Skin epidermis (tissue), 12 donors: Measurements from ENCODE around the gene MBOAT1.

Experiments used
- H3K27ac ChIP-seq, 21 experiments: fragments of 200-600 bp; sonication (generic) in 11 of 21; one replicate each; pipeline ENCODE4 v1.5.0; 2020; ENCODE audit warnings: mild to moderate bottlenecking in 3 of 21, inconsistent platforms in 2 of 21, moderate library complexity in 2 of 21
- H3K4me3 ChIP-seq, 7 experiments: fragments of 200-600 bp; sonication (generic) in 2 of 7; one replicate each; pipeline ENCODE4 v1.5.0; 2020; ENCODE audit warnings: inconsistent platforms in 2 of 7, mild to moderate bottlenecking in 2 of 7, moderate library complexity in 1 of 7

MBOAT1 gene

DNA sequence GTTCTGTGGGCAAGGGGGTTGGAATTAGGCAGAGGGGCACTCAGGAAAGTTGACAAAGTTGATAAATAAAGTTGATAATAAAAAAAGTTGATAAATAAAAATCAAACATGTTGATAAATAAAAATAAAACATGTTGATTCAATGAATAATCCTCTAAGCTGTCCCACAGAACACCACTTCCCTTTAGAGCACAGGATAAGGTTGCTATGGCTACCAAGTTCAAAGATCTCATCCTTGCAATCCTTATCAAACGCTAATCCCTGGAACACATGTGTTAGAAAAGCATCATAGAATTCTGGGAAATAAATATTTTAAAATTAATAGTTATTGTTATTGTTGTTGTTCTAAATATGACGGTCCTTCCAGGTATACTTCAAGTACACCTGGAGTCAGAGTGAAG, 33.9 kb downstream of the MBOAT1 start:
- Histone ChIP-seq H3K27ac (no peak overlapping the region), H3K4me3 (no peak overlapping the region)

DNA sequence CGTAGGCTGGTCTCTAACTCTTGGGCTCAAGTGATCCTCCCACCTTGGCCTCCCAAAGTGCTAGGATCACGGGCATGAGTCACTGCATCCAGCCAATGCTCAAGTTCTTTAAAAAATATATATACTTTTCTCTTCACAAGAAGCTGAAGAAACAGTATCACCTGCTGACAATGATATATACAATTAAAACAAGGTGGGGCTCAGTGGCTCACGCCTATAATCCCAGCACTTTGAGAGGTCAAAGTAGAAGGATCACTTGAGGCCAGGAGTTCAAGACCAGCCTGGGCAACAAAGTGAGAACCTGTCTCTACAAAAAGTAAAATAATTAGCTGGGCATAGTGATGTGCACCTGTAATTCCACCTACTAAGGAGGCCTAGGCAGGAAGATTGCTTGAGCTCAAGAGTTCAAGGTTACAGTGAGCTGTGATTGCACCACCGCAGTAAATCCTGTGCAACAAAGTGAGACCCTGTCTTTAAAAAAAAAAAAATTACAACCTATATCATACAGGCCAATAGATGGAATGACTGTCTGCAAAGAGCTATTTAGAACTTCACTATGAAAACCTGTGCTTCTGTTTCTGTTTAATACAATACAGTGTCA, 36.4 kb downstream of the MBOAT1 start:
- Histone ChIP-seq H3K4me3 (no peak overlapping the region), H3K27ac (no peak overlapping the region)

DNA sequence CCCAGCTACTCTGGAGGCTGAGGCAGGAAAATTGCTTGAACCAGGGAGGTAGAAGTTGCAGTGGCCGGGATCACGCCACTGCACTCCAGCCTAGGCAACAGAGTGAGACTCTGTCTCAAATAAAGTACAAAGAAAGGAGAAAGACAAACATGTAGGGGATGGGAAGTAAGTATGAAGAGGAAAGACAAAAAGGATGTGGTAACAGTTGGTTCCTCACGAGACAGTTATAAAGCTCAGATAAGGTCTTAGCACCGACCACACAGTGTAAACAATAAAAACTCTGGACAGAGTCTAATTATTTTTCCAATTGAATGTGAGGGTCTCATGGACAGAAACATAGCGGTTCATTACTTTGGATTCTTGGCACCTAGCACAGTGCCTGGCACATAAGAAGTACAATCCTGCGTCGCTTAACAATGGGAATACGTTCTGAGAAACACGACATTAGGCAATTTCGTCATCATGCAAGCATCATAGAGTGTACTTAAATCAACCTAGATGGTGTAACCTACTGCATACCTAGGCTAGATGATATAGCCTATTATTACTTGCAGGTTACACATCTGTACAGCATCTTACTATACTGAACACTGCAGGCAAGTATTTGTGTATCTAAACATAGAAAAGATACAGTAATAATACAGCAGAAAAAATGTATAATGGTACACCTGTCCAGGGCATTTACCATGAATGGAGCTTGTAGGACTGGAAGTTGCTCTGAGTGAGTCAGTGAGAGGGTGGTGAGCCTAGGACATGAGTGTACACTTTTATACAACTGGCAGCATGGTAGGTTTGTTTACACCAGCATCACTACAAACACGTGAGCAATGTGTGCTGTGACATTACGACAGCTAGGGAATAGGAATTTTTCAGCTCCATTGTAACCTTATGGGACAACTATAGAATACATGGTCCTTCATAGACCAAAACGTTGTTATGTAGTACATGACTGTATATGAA, 38.2 kb downstream of the MBOAT1 start:
- peak overlapping the region in 7 of 21 experiments; percentile 13 to 55 (median 45) for H3K27ac ChIP-seq
- no peak overlapping the region for H3K4me3 ChIP-seq

DNA sequence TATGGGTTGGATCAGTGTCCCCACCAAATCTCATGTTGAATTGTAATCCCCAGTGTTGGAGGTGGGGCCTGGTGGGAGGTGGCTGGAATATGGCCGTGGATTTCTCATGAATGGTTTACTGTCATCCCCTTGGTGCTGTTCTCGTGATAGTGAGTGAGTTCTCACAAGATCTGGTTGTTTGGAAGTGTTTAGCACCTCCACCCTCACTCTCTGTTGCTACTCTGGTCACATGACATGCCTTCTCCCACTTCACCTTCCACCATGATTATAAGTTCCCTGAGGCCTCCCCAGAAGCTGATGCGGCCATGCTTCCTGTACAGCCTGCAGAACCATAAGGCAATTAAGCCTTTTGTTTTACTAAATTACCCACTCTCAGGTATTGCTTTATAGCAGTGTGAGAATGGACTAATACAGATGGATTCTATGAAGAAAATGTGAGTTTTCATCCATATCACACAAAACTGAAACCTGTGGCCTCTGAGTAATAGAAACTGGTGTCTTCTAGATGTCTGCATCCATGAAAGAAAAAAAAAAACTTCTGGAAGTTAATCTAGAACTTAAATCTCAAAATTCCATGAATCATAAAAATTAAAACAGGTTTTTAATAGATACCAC, 39.3 kb downstream of the MBOAT1 start:
- H3K27ac ChIP-seq, result no peak overlapping the region

DNA sequence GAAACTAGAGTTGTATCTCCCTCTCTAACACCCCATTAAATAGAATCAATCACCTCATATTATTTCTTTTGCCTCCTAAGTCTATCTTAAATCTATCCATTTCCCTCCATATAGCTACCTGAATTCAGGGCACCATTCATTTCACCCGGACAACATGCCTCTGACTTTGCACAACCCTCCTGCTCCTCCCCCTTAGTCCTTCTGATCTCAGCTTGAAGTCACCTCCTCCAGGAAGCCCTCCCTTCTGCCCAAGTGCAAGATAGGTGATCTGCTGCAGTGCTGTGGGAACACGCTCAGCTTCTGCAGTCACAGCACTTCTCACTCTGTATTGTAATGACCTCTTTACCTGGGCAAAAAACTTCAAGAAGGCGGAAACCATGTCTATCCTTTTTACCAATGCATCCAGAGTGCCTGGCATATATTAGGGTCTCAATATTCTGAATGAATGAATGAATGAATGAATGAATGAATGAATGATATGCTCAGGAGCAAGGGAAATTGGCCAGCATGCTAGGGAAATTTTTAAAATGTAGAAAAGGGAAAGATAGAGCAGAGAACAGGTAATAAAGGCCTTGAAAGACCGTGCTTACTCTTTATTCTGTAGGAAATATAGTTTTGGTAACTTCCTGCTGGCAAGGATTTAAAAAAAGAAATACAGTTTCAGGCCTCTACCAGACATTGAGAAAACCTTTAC, 41.7 kb downstream of the MBOAT1 start:
- peak overlapping the region in 2 of 21 experiments; percentile 12 to 25 for H3K27ac ChIP-seq
- H3K4me3 ChIP-seq, result no peak overlapping the region

More for the DNA sequence above, 39.3 kb downstream of the MBOAT1 start:
- H3K4me3 ChIP-seq, result no peak overlapping the region

DNA sequence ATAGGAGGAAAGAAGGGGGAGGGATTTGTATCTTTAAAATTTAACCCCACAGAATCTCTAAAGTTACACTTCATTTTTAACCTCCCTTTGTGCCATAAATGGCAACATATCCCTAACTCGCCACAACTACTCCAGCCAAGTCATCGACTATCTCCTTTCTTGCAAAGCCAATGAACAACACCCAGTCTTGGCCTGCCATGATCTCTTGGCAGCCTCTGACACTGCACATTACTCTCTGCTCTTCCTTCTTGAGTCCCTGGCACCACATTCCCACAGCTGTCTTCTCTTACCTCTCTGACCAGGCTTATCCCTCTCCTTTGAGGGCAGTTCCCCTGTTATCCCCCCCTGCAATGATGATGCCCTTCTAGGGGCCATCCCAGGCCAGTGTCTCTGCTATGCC, 42.5 kb downstream of the MBOAT1 start:
- Histone ChIP-seq H3K4me3 (no peak overlapping the region), H3K27ac (peak overlapping the region in 8 of 21 experiments; percentile 12 to 42 (median 16))

DNA sequence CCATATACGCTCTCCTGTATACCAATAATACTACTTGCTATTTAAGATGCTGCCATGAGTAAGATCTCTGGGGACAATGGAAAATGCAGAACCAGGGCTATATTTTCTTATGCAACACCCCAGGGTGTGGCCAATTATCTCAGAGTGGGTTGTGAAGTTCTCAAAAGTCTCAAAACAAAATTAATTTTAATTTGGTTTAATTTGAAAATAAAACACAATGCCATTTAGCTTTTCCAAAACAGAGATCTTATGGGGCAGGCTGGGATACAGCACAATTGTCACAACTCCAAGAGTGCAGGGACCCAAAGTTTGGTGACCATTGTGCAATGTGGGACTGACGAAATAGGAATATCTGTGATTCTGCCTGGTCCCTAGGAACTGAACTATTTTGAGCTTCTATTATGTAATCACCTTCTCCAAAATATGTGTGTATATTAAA, 43.1 kb downstream of the MBOAT1 start:
- Histone ChIP-seq H3K27ac (peak overlapping the region in 6 of 21 experiments; percentile 14 to 59 (median 30)), H3K4me3 (no peak overlapping the region)

DNA sequence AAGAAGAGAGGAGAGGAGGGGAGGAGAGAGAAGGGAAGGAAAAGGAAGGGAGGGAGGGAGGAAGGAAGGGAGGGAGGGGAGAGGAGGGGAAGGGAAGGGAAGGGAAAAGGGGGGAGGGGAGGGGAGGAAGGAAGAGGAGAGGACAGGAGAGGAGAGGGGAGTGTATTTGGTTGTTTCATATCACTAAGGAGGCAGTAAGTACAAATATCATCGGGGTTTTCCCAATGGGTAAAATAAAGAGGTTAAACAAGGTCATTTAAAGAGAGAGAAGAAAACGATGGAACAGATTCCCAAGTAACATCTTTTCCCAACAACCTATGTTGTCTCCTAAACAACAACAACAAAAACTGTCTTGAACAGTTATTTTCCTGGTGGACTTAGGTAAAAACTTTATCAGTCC, 43.6 kb downstream of the MBOAT1 start:
- H3K27ac ChIP-seq, result peak overlapping the region in 3 of 21 experiments; percentile 18 to 59 (median 41)
- H3K4me3 ChIP-seq, result no peak overlapping the region

DNA sequence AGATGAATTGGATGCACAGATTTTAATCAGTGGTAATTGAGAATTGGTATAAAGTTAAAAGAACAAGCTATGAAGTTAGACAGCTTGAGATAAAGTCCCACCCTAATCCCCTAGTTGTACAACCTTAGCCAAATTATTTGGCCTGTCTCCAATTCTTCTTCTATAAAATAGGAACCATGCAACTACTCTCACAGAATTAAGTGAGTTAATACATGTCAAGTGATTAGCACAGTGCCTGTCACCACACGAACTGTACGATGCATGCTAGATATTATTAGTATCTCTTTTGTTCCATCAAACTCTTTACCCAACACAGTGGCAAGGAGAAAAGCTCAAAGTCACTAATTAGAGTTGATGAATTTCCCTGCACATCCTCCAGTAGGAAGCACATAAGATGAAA, 44.7 kb downstream of the MBOAT1 start:
- H3K4me3 ChIP-seq, result no peak overlapping the region
- H3K27ac ChIP-seq, result no peak overlapping the region

DNA sequence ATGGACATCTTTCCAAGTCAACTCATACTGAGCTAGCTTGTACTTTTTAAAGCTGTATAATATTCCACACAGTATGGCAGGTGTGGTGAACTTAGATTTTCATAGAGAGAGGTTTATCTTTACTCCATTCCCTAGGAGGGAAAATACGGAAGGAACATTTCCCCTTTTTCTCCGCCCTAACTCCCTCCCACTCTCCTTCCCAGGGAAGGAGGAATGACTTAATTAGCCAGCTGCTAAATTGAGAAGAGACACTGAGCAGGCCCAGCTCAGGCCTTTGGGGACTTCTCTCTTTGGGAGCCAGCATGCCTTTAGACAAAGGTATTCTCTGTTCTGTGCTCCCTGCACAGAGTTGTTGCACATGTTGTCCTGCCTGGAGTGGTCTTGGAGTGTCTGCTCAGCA, 46.1 kb downstream of the MBOAT1 start:
- H3K27ac ChIP-seq, result no peak overlapping the region
- no peak overlapping the region for H3K4me3 ChIP-seq

DNA sequence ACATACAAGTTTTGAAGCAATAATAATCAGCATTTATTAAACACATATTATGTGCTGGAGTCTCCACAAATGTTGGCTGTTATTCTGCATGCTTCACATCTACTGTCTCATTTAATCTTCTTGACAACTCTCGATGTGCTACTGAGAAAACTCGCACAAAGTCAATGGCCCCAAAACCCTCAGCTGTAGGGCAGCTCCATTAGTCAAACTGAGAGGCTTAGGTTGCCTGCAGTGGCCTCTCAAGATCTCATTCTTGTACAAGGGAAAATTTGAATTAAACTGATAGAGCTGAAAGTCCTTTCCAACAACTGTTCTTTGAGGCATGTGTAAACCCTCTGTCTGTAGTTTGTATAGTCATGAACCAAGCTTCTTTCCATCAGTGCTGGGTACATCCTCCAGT, 49.8 kb downstream of the MBOAT1 start:
- H3K27ac ChIP-seq, result no peak overlapping the region
- no peak overlapping the region for H3K4me3 ChIP-seq

DNA sequence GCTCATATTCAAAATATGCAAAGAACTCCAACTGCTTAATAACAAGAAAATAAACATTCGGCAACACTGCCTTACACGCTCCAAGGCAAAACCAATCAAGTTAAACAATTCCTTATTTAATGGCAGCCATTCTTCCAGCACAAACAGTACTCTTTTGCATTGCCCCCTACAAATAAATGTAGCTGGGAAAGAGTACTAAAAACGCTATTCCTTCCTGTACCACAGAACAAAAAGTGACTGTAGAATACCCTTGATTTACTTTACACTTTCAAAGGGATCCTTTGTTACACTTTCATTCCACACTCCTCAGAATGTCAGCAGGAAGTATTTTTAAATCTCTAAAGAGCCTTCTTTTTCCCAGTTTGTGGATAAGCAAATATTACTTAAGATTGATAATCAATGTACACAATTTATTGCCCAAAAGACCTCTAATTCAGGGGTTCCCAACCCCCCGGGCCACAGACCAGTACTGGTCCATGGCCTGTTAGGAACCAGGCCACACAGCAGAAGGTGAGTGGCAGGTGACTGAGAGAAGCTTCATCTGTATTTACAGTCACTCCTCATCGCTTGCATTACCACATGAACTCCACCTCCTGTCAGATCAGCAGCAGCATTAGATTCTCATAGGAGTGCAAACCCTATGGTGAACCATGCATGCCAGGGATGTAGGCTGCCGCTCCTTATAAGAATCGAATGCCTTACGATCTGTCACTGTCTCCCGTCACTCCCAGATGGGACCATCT, 51.6 kb downstream of the MBOAT1 start:
- Histone ChIP-seq H3K27ac (peak overlapping the region in 13 of 21 experiments; percentile 2 to 70 (median 23)), H3K4me3 (no peak overlapping the region)

DNA sequence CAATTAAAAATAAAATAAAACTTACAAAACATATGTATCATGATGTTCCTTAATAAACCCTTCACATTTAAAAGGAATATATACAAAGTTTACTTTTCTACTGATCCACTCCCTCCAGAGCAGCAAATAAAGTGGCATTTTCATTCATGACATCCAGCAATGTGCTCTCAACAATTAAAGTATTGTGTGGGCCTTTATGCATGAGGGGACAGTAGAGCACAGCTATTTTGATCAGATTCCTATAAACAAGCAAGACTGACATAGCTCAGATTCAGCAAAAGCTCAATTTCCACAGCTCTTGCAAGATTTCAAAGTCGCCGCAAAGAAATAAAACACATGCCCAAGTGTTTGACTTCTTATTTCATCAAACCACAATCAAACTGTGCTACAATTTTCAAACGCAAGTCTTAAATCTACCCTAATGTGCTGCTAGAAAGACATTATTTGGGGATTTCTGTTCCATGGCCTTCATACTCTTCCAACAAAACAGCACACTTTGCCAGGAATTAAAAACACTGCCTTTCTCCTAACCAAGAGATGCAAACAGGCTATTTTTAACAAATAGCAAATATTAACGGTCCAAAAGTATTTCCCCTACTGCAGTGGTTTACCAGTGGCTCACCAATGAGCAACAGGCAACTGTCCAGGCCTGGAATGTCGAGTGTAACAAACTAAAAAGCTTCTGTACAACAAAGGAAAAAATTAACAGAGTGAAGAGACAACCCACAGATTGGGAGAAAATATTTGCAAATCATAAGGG, 52.3 kb downstream of the MBOAT1 start:
- Histone ChIP-seq H3K27ac (peak overlapping the region in 8 of 21 experiments; percentile 2 to 61 (median 17)), H3K4me3 (no peak overlapping the region)

DNA sequence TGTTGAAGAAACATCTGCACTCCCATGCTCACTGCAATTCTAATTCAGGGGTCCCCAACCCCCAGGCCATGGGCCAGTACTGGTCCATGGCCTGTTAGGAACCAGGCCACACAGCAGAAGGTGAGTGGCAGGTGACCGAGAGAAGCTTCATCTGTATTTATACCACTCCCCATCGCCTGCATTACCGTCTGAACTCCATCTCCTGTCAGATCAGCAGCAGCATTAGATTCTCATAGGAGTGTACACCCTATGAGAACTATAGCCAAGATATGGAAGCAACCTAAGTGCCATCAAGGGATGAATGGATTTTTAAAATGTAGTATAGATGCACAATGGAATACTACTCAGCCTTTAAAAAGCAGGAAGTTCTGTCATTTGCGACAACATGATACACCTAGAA, 53.2 kb downstream of the MBOAT1 start:
- H3K27ac ChIP-seq, result peak overlapping the region in 2 of 21 experiments; percentile 6 to 17

DNA sequence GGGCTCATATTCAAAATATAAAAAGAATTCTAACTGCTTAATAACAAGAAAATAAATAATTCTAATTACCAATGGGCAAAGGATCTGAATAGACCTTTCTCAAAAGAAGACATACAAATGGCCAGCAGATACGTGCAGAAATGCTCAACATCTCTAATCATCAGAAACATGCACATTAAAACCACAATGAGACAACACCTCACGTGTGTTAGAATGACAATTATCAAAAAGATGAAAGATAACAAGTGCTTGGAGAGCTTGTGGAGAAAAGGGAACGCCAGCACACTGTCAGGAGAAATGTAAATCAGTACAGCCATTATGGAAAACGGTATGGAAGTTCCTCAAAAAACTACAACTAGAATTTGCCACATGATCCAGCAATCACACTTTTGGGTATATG, 53.6 kb downstream of the MBOAT1 start:
- H3K4me3 ChIP-seq, result no peak overlapping the region
- H3K27ac ChIP-seq, result peak overlapping the region in 2 of 21 experiments; percentile 6 to 17

More for the DNA sequence above, 53.2 kb downstream of the MBOAT1 start:
- H3K4me3 ChIP-seq, result no peak overlapping the region

DNA sequence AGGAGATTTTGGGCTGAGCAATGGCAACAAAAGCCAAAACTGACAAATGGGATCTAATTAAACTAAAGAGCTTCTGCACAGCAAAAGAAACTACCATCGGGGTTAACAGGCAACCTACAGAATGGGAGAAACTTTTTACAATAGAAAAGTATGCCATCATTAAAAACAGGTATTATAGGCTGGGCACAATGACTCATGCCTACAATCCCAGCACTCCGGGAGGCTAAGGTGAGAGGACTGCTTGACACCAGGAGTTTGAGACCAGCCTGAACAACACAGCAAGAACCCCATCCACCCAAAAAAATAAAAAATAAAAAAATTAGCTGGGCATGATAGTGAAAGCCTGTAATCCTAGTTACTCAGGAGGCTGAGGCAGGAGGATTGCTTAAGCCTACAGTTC, 55.4 kb downstream of the MBOAT1 start:
- no peak overlapping the region for H3K4me3 ChIP-seq
- no peak overlapping the region for H3K27ac ChIP-seq

DNA sequence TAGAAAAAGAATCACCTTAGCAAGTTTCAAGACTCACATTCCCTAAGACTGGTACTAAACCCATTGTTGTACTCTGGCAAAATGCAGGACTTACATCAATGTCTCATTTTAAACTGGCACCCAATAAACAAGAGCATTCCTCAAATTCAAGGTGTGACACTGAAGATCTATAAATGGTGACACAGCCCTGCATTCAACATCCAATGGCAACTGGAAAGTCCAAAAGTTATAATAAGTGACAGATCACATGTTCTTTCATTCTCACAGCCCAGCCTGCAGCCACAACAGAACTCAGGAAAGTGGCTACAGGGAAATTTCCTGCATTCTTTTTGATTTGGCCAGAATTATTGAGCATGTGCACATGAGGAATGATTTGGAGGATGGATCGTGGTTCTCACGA, 57.5 kb downstream of the MBOAT1 start:
- no peak overlapping the region for H3K27ac ChIP-seq
- H3K4me3 ChIP-seq, result no peak overlapping the region

DNA sequence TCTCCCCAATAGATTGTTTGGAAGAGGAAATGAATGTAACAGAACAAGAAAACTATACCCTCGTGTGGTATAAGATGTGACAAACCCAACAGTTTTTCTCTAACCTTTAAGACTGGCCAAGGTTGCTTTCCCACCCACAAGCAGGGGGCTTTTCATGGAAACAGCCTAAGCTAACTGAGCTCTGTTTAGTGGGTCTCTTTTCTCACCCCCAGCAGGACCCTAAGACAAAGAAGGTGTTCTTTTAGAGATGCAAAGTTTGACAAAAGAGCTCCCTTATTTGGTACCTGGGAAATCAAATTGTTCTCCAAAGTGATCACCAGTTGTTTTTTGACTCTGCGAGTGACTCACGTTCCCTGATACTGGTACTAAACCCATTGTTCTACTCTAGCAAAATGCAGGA, 59.1 kb downstream of the MBOAT1 start:
- Histone ChIP-seq H3K4me3 (no peak overlapping the region), H3K27ac (no peak overlapping the region)
